ENCODE measurements around the gene KCNG4. TPM values are rescaled to one million over a fixed set of nuclear protein-coding genes. Genes with fewer than 3 reads are reported as not detected.
A peak's percentile ranks its signal among the peaks of the same experiment; 100 is the strongest.

Gene KCNG4
- total RNA-seq, 1 donor from 2014 or later: 0.17 TPM

DNA sequence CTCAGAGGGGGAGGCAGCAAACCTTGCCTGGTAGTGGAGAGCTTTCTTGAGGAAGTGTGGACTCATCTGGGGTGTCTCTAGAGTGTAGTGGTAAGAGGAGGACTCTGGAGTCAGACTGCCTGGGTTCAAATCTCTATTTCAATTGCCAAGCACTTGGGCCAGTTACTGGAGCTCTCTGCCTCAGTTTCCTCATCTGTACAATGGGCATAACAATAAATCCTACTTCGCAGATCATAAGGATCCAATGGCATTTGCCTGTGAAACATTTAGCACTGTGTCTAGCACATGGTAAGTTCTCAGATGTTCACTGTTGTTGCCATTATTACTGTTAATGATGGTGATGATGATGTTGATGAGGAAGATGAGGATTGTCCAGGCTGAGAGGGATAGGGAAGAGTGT lies 31.2 kb upstream of the KCNG4 start:
- peaks cover 20% of the 10 kb centered on the region for H3K27me3 Mint-ChIP-seq
- no peak overlapping the region for H3K27ac Mint-ChIP-seq
- no peaks in the 10 kb centered on the region for H3K36me3 Mint-ChIP-seq
- H3K4me1 Mint-ChIP-seq (ENCODE audit: unreplicated experiment): peaks cover 14% of the 10 kb centered on the region
- no peak for DNase-seq (ENCODE audit: extremely low spot score, unreplicated experiment)
- TF ChIP-seq, protein P1, sequence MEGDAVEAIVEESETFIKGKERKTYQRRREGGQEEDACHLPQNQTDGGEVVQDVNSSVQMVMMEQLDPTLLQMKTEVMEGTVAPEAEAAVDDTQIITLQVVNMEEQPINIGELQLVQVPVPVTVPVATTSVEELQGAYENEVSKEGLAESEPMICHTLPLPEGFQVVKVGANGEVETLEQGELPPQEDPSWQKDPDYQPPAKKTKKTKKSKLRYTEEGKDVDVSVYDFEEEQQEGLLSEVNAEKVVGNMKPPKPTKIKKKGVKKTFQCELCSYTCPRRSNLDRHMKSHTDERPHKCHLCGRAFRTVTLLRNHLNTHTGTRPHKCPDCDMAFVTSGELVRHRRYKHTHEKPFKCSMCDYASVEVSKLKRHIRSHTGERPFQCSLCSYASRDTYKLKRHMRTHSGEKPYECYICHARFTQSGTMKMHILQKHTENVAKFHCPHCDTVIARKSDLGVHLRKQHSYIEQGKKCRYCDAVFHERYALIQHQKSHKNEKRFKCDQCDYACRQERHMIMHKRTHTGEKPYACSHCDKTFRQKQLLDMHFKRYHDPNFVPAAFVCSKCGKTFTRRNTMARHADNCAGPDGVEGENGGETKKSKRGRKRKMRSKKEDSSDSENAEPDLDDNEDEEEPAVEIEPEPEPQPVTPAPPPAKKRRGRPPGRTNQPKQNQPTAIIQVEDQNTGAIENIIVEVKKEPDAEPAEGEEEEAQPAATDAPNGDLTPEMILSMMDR (conservative IDR thresholded peaks at IDR 0.05): no peak
- no peak overlapping the region for H3K4me3 Mint-ChIP-seq
- no peaks in the 10 kb centered on the region for H3K9me3 Mint-ChIP-seq

DNA sequence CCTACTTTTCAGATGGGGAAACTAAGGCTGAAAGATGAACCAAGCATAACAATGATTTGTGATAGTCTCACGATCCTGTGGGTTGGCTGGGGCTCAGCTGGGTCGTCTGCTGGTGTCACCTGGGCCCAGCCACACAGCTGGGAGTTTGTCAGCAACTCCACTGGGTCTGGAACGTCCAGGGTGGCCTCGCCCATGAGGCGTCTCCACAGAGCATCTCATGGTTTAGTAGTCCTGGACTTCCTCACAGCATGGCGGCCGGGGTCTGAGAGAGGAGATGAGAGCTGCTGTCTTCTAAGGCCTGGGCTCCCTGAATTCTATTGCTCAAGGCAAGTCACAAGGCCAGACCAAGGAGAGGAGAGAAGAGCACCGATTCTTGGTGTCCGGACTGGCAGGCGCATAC lies 30.7 kb upstream of the KCNG4 start:
- TF ChIP-seq, protein P1 (conservative IDR thresholded peaks at IDR 0.05): no peak
- no peak overlapping the region for H3K27ac Mint-ChIP-seq
- H3K4me1 Mint-ChIP-seq (ENCODE audit: unreplicated experiment): peaks cover 14% of the 10 kb centered on the region
- H3K9me3 Mint-ChIP-seq: no peaks in the 10 kb centered on the region
- no peaks in the 10 kb centered on the region for H3K36me3 Mint-ChIP-seq
- H3K4me3 Mint-ChIP-seq: no peak overlapping the region
- H3K27me3 Mint-ChIP-seq: peaks cover 16% of the 10 kb centered on the region
- DNase-seq (ENCODE audit: extremely low spot score, unreplicated experiment): no peak

DNA sequence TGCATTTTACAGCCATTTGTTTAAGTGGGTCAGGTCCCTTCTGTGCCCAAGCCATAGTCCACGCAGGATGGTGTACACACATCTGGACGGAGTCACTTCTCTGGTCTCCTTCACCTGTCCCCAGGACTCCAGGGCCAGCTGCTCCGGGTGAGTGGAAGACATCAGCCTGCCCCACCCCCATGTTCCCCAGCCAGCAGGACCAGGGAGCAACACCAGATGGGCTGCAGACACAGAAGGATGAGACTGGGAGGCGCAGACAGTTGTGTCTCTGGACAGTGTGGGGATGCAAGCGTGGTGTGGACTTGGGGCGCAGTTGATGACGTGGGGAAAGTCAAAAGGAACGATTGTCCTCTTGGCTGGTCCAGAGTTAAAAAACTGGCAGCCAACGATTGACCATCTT lies 30.3 kb upstream of the KCNG4 start:
- peaks cover 14% of the 10 kb centered on the region for H3K4me1 Mint-ChIP-seq (ENCODE audit: unreplicated experiment)
- H3K4me3 Mint-ChIP-seq: no peak overlapping the region
- peaks cover 14% of the 10 kb centered on the region for H3K27me3 Mint-ChIP-seq
- DNase-seq (ENCODE audit: extremely low spot score, unreplicated experiment): no peak
- H3K9me3 Mint-ChIP-seq: no peaks in the 10 kb centered on the region
- TF ChIP-seq, protein P1 (conservative IDR thresholded peaks at IDR 0.05): no peak
- H3K36me3 Mint-ChIP-seq: no peaks in the 10 kb centered on the region
- H3K27ac Mint-ChIP-seq: no peak overlapping the region

DNA sequence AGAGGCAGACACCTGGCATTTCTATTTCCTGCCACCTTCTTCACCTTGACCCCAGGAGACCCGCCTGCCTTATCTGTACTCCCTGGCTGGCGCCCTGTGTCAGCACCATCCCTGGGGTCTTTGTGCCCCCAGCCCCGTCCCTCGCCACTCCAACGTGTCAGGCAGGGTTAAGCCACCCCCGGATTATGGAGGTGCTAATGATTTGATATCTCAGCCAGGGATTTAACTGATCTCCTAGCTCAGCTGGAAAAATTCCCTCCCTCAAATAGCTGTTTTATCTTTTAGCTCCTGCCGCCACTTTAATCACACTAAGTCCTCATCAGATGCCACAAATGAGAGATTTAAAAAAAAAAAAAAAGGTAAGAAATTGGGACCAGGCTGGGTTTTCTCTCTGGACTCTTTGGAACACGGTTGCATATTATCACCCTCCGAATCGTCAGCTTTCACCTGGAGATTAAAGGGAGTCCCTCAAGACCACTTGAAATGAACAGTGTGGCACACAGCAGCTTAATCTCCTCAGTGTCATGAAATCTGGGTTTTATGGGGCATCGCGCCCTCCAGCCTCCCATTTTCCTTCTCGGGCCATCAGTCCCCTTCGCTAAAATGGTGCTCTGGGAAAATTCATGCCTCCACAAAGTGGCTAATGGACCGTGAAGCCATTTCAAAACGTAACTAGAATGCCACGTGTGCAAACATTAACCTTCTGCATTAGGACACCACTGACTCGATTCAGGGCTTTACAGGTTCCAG lies 28.7 kb upstream of the KCNG4 start:
- peak overlapping the region; percentile 31 for H3K4me3 Mint-ChIP-seq
- no peak for DNase-seq (ENCODE audit: extremely low spot score, unreplicated experiment)
- H3K27me3 Mint-ChIP-seq: peaks cover 17% of the 10 kb centered on the region
- H3K27ac Mint-ChIP-seq: peak overlapping the region; percentile 74
- TF ChIP-seq, protein P1 (conservative IDR thresholded peaks at IDR 0.05): no peak
- H3K9me3 Mint-ChIP-seq: no peaks in the 10 kb centered on the region
- peaks cover 14% of the 10 kb centered on the region for H3K4me1 Mint-ChIP-seq (ENCODE audit: unreplicated experiment)
- no peaks in the 10 kb centered on the region for H3K36me3 Mint-ChIP-seq

DNA sequence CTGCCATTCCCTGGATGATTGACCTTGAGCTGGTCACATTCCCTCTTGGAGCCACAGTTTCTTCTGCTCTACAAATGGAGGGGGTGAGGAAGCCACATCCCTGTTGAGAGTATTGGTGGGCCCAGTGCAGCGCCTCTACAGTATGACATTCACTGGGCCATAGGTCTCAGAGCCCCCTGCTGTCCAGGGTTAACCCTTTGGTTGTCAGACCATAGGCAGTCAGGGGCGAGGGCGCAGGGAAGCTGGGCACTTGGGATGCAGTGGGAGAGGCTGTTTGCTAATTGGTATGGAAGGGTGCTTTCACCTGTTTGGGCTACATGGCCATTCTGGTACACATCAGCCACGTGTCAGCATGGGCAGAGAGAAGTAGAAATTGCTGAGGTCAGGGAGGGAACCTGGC lies 27.6 kb upstream of the KCNG4 start:
- no peak for DNase-seq (ENCODE audit: extremely low spot score, unreplicated experiment)
- H3K36me3 Mint-ChIP-seq: no peaks in the 10 kb centered on the region
- TF ChIP-seq, protein P1 (conservative IDR thresholded peaks at IDR 0.05): no peak
- no peak overlapping the region for H3K27ac Mint-ChIP-seq
- H3K4me1 Mint-ChIP-seq (ENCODE audit: unreplicated experiment): peaks cover 14% of the 10 kb centered on the region
- peaks cover 2% of the 10 kb centered on the region for H3K9me3 Mint-ChIP-seq
- peaks cover 17% of the 10 kb centered on the region for H3K27me3 Mint-ChIP-seq
- H3K4me3 Mint-ChIP-seq: no peak overlapping the region

Measured in type B pancreatic cell (in vitro differentiated cells).